Skeletal muscle tissue (tissue), 4 donors: Measurements from ENCODE around the gene GPSM1. TPM values are rescaled to one million over a fixed set of nuclear protein-coding genes. Genes with fewer than 3 reads are reported as not detected.

Source experiments
- H3K27ac ChIP-seq: one replicate; pipeline ENCODE4 v1.7.0; 2013; ENCODE audit warnings: mild to moderate bottlenecking, low read depth, low read length, inconsistent platforms
- H3K27me3 ChIP-seq, 3 donors: one replicate each; pipeline ENCODE4 v1.7.0; 2013; ENCODE audit warnings: low read length in 3 of 3; ENCODE audit not compliant: control insufficient read depth in 3 of 3, insufficient read depth in 3 of 3
- H3K36me3 ChIP-seq, 3 donors: one replicate each; pipeline ENCODE4 v1.7.0; 2013; ENCODE audit warnings: low read length in 3 of 3; ENCODE audit not compliant: control insufficient read depth in 3 of 3, insufficient read depth in 3 of 3
- H3K4me1 ChIP-seq, 3 donors: one replicate each; pipeline ENCODE4 v1.7.0; 2013; ENCODE audit warnings: low read length in 3 of 3, mild to moderate bottlenecking in 3 of 3; ENCODE audit not compliant: control insufficient read depth in 3 of 3, insufficient read depth in 3 of 3
- H3K4me3 ChIP-seq, 3 donors: one replicate each; pipeline ENCODE4 v1.7.0; 2013; ENCODE audit warnings: low read length in 3 of 3
- H3K9ac ChIP-seq, 3 donors: one replicate each; pipeline ENCODE4 v1.7.0; 2013; ENCODE audit warnings: low read length in 3 of 3, mild to moderate bottlenecking in 3 of 3, moderate library complexity in 2 of 3, low read depth in 1 of 3
- H3K9me3 ChIP-seq, 3 donors: one replicate each; pipeline ENCODE4 v1.7.0; 2013; ENCODE audit warnings: low read length in 3 of 3; ENCODE audit not compliant: control insufficient read depth in 3 of 3
- total RNA-seq: library from RNA; depleted of rRNA; stranded (reverse); fragments of >200 nt; gene quantifications from one replicate; pipeline ENCODE4 v1.2.3, GENCODE V29; 2014
- donor health status: Osteomylitis.

GPSM1 gene
- total RNA-seq, 1 donor from 2014 or later = 14.1 TPM

DNA sequence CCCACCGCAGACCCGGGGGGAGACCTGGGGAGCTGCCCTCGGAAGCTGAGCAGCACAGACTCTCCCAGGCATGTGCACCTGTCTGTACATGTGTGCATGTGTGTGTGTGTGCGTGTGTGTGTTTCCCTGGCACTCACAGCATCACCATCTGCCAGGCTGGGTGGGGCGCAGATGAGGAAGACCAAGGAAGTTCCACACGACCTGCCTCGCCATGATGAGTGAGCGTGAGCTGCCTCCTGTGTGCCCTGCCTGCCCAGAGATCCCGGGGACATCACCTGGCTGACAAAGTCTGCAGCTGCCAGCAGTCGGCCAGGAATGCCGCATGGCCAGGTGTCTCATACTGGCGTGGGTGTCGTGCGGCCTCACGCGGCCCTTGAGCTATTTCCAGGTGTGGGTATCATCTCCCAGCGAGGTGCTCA lies 4.0 kb upstream of the GPSM1 start:
- no peak overlapping the region for H3K9ac ChIP-seq
- no peak overlapping the region for H3K4me3 ChIP-seq
- H3K27me3 ChIP-seq = peaks cover 19 to 57% (median 28%) of the 10 kb centered on the region in 3 donors
- peaks cover 0 to 2% (median 0%) of the 10 kb centered on the region in 3 donors for H3K9me3 ChIP-seq
- H3K36me3 ChIP-seq = no peaks in the 10 kb centered on the region
- H3K27ac ChIP-seq = no peak overlapping the region
- H3K4me1 ChIP-seq = peaks cover 9 to 13% (median 12%) of the 10 kb centered on the region in 3 donors

DNA sequence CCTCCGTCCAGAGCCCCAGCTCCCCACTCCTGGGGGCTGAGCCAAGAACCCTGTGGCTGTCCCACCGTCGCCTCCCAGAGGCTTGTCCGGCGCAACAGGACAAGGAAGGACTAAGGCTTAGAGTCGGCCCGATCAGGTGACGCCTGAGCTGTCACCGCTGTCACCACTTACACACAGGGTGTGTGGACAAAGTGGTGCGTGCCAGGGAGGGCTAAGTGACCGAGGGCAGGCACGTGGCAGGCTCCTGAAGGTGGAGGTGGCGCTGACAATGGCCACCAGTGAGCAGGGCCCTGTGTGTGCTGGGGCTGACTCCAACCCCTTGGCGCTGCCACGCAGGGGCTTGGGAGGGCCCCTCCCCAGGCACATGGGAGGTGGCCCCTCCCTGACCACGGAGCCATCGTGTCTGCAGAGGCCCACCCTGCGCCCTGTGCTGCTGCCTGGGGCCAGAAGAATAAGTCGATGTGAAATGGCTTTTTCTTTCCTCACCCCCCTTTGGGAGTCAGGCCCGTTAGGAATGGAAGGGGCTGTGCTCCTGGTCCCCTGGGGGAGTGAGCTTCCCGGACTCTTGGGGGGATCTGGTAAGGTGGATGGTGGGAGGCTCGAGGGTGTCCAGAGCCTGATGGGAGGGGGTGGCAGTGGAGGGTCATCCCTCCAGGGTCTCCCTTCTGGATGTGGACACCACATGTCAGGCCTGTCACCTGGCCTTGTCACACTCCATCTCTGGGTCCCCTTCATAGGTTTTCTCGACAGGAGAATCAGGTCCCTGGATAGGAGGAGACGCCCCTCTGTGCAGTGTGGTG lies 2.6 kb upstream of the GPSM1 start:
- Histone ChIP-seq H3K4me3 (no peak overlapping the region), H3K4me1 (peaks cover 18 to 20% (median 19%) of the 10 kb centered on the region in 3 donors), H3K9ac (no peak overlapping the region), H3K9me3 (peaks cover 0 to 2% (median 0%) of the 10 kb centered on the region in 3 donors), H3K27ac (no peak overlapping the region), H3K27me3 (peaks cover 27 to 62% (median 29%) of the 10 kb centered on the region in 3 donors), H3K36me3 (no peaks in the 10 kb centered on the region)

DNA sequence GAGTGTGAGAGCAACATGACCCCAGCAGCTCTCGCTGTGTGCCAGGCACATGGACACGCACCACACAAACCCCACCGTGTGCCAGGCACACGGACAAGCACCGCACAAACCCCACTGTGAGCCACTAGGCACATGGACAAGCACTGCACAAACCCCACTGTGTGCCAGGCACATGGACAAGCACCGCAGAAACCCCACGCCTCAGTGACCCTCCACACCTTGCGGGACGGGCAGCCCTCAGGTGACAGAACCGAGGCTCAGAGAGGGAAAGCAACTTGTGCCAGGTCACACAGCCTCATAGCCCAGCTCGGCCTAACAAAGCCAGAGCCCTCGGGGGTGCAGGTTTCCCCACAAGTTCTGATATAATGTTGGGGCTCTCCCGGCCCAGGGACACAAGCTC lies 2.0 kb upstream of the GPSM1 start:
- H3K27me3 ChIP-seq = peaks cover 27 to 61% (median 29%) of the 10 kb centered on the region in 3 donors
- H3K27ac ChIP-seq = no peak overlapping the region
- no peak overlapping the region for H3K9ac ChIP-seq
- no peak overlapping the region for H3K4me3 ChIP-seq
- H3K9me3 ChIP-seq = peaks cover 0 to 2% (median 0%) of the 10 kb centered on the region in 3 donors
- H3K36me3 ChIP-seq = no peaks in the 10 kb centered on the region
- peaks cover 18 to 20% (median 19%) of the 10 kb centered on the region in 3 donors for H3K4me1 ChIP-seq

GRCh38 chr9:136326061-136326760 lies 1.1 kb upstream of the GPSM1 start:
- peaks cover 0 to 2% (median 0%) of the 10 kb centered on the region in 3 donors for H3K9me3 ChIP-seq
- H3K27me3 ChIP-seq = peaks cover 27 to 61% (median 29%) of the 10 kb centered on the region in 3 donors
- no peak overlapping the region for H3K27ac ChIP-seq
- no peak overlapping the region for H3K4me3 ChIP-seq
- H3K9ac ChIP-seq = no peak overlapping the region
- peaks cover 18 to 20% (median 19%) of the 10 kb centered on the region in 3 donors for H3K4me1 ChIP-seq
- no peaks in the 10 kb centered on the region for H3K36me3 ChIP-seq

DNA sequence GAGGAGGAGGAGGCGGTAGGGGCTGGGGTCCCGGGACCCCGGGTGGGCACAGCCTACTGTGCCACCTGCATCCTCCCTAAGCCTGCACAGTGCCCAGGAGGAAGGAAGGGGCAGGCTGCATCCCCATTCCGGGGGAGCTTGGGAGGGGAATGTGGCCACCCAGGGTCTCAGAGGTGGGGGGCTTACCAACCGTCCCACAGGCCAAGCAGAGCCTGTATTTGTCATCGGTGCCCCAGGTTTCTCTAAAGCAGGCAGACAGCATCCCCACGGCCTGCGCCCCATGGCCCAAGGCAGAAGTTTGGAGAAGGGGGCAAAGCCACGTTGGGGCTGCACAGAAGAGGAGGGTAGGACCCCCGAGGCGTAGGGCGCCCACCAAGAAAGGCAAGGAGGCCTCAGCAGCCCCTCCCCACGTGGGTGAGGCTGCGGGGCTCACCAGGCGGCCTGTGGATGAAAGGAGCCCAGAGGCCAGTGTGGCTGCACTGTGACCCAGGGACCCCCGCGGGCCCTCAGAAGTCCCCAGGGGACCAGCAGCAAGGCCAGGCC lies 507 bp upstream of the GPSM1 start:
- Histone ChIP-seq H3K9ac (peak overlapping the region in 1 of 3 donors; percentile 23), H3K27ac (no peak overlapping the region), H3K4me1 (peaks cover 18 to 20% (median 19%) of the 10 kb centered on the region in 3 donors), H3K4me3 (peak overlapping the region in 2 of 3 donors; percentile 22 to 48), H3K36me3 (no peaks in the 10 kb centered on the region), H3K27me3 (peaks cover 24 to 55% (median 27%) of the 10 kb centered on the region in 3 donors), H3K9me3 (no peaks in the 10 kb centered on the region)

GRCh38 chr9:136328011-136328621 lies 777 bp downstream of the GPSM1 start:
- no peaks in the 10 kb centered on the region for H3K9me3 ChIP-seq
- H3K4me3 ChIP-seq = peak overlapping the region; percentile 37 to 56 (median 46)
- H3K4me1 ChIP-seq = peaks cover 18 to 20% (median 19%) of the 10 kb centered on the region in 3 donors
- peak overlapping the region; percentile 19 for H3K27ac ChIP-seq
- H3K27me3 ChIP-seq = peaks cover 14 to 47% (median 27%) of the 10 kb centered on the region in 3 donors
- peak overlapping the region; percentile 57 to 66 (median 61) for H3K9ac ChIP-seq
- H3K36me3 ChIP-seq = no peaks in the 10 kb centered on the region

- peak overlapping the region in 2 of 3 donors; percentile 57 to 66 for H3K9ac ChIP-seq
- H3K27ac ChIP-seq = peak overlapping the region; percentile 19
- H3K36me3 ChIP-seq = no peaks in the 10 kb centered on the region
- no peaks in the 10 kb centered on the region for H3K9me3 ChIP-seq
- peaks cover 14 to 43% (median 25%) of the 10 kb centered on the region in 3 donors for H3K27me3 ChIP-seq
- peaks cover 18 to 20% (median 19%) of the 10 kb centered on the region in 3 donors for H3K4me1 ChIP-seq
- peak overlapping the region; percentile 37 to 56 (median 46) for H3K4me3 ChIP-seq
These were observed 1.3 kb downstream of the GPSM1 start for GRCh38 chr9:136328622-136329041.

DNA sequence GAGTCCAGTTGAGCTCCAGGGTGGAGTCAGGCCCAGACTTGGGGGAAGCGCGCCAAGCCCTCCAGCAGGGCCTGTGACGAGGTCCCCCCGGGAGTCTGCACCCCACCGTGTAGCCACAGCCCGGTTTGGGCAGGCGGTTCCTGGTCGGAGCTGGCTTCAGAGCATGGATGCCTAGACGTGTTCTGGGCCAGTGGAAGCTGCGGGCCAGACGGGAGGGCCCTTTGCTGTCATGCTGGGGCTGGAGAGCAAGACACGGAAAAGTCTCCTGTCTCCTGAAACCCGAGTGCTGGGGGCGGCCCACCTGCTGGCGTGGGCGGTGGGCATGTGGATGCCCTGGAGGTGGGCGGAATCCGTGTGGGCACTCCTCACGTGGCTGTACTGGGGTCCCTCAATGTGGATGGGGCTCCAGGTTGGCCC lies 1.9 kb downstream of the GPSM1 start:
- Histone ChIP-seq H3K9me3 (no peaks in the 10 kb centered on the region), H3K36me3 (no peaks in the 10 kb centered on the region), H3K27ac (no peak overlapping the region), H3K9ac (peak overlapping the region in 1 of 3 donors; percentile 66), H3K27me3 (peaks cover 12 to 39% (median 24%) of the 10 kb centered on the region in 3 donors), H3K4me1 (peaks cover 18 to 20% (median 19%) of the 10 kb centered on the region in 3 donors), H3K4me3 (no peak overlapping the region)

GRCh38 chr9:136329636-136330405 lies 2.5 kb downstream of the GPSM1 start:
- Histone ChIP-seq H3K27me3 (peaks cover 11 to 34% (median 24%) of the 10 kb centered on the region in 3 donors), H3K4me1 (peaks cover 18 to 20% (median 19%) of the 10 kb centered on the region in 3 donors), H3K4me3 (no peak overlapping the region), H3K9me3 (no peaks in the 10 kb centered on the region), H3K9ac (no peak overlapping the region), H3K36me3 (no peaks in the 10 kb centered on the region), H3K27ac (no peak overlapping the region)
